Caco-2 (cell line): ENCODE results near the gene CD81. TPM values are rescaled to one million over a fixed set of nuclear protein-coding genes. Genes with fewer than 3 reads are reported as not detected.

Experiments used
- BruUV-seq: library from RNA; stranded (reverse); fragments of 400-500 nt; replicated peaks from 2 replicates; lab custom pipeline; 2021; lab: Mats Ljungman, UMichigan
- CTCF ChIA-PET: fragments of 300-600 bp; sonication (Branson Sonifier 250); formaldehyde crosslinking; loops from one replicate; lab custom pipeline; 2022; ENCODE audit warnings: antibody characterized with exemption; lab: Charles Lee
- POLR2A ChIA-PET: fragments of 300-600 bp; sonication (Branson Sonifier 250); formaldehyde crosslinking; loops from one replicate; lab custom pipeline; 2022; ENCODE audit warnings: antibody characterized with exemption; lab: Charles Lee
- DNase-seq, 2 experiments: peaks; one replicate each; pipeline versions ENCODE4 v3.0.0 to v3.0.0-alpha.2; 2020 to 2022
- H3K27me3 ChIP-seq: replicated peaks from 2 replicates; pipeline ENCODE4 v1.6.0; 2011; ENCODE audit warnings: low read length; ENCODE audit not compliant: control insufficient read depth, insufficient read depth
- H3K36me3 ChIP-seq: 2 replicates; pipeline ENCODE4 v1.5.1; 2011; ENCODE audit warnings: low read length; ENCODE audit not compliant: control insufficient read depth, insufficient read depth
- H3K4me1 ChIP-seq: fragments of 250-450 bp; sonication (Bioruptor Pico); 2 replicates; pipeline ENCODE4 v1.5.1; 2020; ENCODE audit warnings: mild to moderate bottlenecking
- H3K4me3 ChIP-seq: 2 replicates; pipeline ENCODE4 v1.5.1; 2011; ENCODE audit warnings: low read depth, mild to moderate bottlenecking, control low read depth, low read length
- H3K9me3 ChIP-seq: fragments of 250-450 bp; sonication (Bioruptor Pico); 2 replicates; pipeline ENCODE4 v1.5.1; 2020; ENCODE audit warnings: mild to moderate bottlenecking, moderate library complexity
- H3K27ac Mint-ChIP-seq: one replicate; pipeline ENCODE4 v1.8.0; 2022; ENCODE audit warnings: mixed read lengths; ENCODE audit not compliant: unreplicated experiment
- H3K27me3 Mint-ChIP-seq: one replicate; pipeline ENCODE4 v1.8.0; 2022; ENCODE audit warnings: mixed read lengths; ENCODE audit not compliant: insufficient read depth, unreplicated experiment
- H3K36me3 Mint-ChIP-seq: one replicate; pipeline ENCODE4 v1.8.0; 2022; ENCODE audit warnings: mild to moderate bottlenecking, mixed read lengths; ENCODE audit not compliant: insufficient read depth, unreplicated experiment
- H3K4me1 Mint-ChIP-seq: one replicate; pipeline ENCODE4 v1.8.0; 2022; ENCODE audit warnings: low read depth, mixed read lengths; ENCODE audit not compliant: unreplicated experiment
- H3K4me3 Mint-ChIP-seq: one replicate; pipeline ENCODE4 v1.8.0; 2022; ENCODE audit warnings: mild to moderate bottlenecking, moderate library complexity, mixed read lengths; ENCODE audit not compliant: unreplicated experiment
- H3K9me3 Mint-ChIP-seq: one replicate; pipeline ENCODE4 v1.8.0; 2022; ENCODE audit warnings: mixed read lengths; ENCODE audit not compliant: unreplicated experiment
- intact Hi-C: fragments of 100-400 bp; cut with micrococcal nuclease; formaldehyde crosslinking; loops from one replicate; pipeline ENCODE4 v1.10.0; 2022; ENCODE audit not compliant: unreplicated experiment
- total RNA-seq: library from RNA; stranded (reverse); gene quantifications from 2 replicates; pipeline ENCODE4 v1.2.3, GENCODE V29; 2022
- TF ChIP-seq, protein P1 (sequence below), 2 experiments: fragments of 200-600 bp in 1 of 2; IDR thresholded peaks; 1 replicate in 1 of 2; 2 replicates in 1 of 2; pipeline versions ENCODE4 v1.5.1 to v1.8.0; 2011 to 2022; ENCODE audit warnings: antibody characterized with exemption in 1 of 2, control low read depth in 1 of 2, inconsistent platforms in 1 of 2, low read depth in 1 of 2, low read length in 1 of 2, mild to moderate bottlenecking in 1 of 2, moderate library complexity in 1 of 2; ENCODE audit not compliant: insufficient read depth in 1 of 2, severe bottlenecking in 1 of 2, unreplicated experiment in 1 of 2

Gene CD81
- total RNA-seq, 1 experiment from 2014 or later: 412 TPM

DNA sequence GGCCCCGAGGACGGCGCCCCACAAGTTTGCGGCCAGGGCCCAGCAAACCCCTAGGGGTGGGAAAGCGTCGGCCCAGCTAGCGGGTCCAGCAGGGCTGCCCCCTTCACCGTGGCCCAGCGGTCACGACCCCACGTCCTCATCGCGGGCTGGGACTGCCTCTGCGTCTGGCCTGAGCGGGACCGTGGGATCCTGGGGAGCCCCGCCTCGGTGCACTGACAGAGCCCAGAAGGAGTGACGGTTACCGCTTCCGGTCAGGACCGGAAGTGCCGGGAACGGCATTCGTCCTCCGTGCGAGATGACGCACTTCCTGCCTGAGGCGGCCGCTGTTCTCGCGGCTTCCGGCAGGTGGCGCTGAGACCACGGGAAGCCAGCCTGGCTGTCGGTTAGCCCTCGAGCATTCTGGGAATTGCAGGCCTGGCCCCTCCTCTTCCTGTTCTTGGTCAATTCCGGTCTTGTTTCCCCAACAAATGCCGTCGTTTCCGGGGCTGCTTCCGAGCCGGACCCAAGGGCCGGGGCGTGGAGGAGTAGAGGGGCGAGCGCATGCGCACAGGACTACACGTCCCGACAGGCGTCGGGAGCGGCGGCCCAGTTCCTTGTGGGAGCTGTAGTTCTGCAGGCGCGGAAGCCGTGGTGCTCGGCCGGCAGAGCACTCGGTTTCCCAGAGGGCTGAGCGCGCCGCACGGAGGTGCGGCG is 23.1 kb downstream of the CD81 start, which contains the start of gene TSSC4:
Gene TSSC4, plus strand, starts transcription at position 682 of the 693 bp plus-strand sequence. CDS start 1,884 bp downstream, outside the sequence.
- BruUV-seq: no TSS peak
- DNase-seq: peak; percentile 99 to 100
- TF ChIP-seq, protein P1, sequence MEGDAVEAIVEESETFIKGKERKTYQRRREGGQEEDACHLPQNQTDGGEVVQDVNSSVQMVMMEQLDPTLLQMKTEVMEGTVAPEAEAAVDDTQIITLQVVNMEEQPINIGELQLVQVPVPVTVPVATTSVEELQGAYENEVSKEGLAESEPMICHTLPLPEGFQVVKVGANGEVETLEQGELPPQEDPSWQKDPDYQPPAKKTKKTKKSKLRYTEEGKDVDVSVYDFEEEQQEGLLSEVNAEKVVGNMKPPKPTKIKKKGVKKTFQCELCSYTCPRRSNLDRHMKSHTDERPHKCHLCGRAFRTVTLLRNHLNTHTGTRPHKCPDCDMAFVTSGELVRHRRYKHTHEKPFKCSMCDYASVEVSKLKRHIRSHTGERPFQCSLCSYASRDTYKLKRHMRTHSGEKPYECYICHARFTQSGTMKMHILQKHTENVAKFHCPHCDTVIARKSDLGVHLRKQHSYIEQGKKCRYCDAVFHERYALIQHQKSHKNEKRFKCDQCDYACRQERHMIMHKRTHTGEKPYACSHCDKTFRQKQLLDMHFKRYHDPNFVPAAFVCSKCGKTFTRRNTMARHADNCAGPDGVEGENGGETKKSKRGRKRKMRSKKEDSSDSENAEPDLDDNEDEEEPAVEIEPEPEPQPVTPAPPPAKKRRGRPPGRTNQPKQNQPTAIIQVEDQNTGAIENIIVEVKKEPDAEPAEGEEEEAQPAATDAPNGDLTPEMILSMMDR (IDR thresholded peaks at IDR 0.05; ENCODE audit: insufficient read depth in 1 of 2, low read depth in 1 of 2, low read length in 1 of 2, severe bottlenecking in 1 of 2, unreplicated experiment in 1 of 2): peak; percentile 94 to 97
- intact Hi-C loops: loop anchor here (1.0 to 5.0 kb wide), 4 partner anchors 19 to 198 kb away; no protein-coding TSS in a partner anchor
- no peaks in the 10 kb centered on the region for H3K36me3 ChIP-seq
- no peaks in the 10 kb centered on the region for H3K27me3 ChIP-seq
- Mint-ChIP-seq H3K27ac (peak within 1 kb of the TSS; percentile 92), H3K4me3 (peak within 1 kb of the TSS; percentile 89), H3K9me3 (no peaks in the 10 kb centered on the region), H3K4me1 (no peaks in the 10 kb centered on the region), H3K36me3 (peaks cover 61% of the 10 kb centered on the region), H3K27me3 (no peaks in the 10 kb centered on the region)
- ChIA-PET CTCF (interaction anchor here (0.6 to 2.2 kb wide), 18 partner anchors 8 to 592 kb away, joined by 3 to 18 read pairs (median 4); partner anchors contain the start of genes CD81 and NAP1L4), POLR2A (interaction anchor here (0.6 to 1.9 kb wide), 15 partner anchors 17 to 614 kb away, joined by 3 to 35 read pairs (median 4); partner anchors contain the start of genes CD81 and PHLDA2)
- H3K9me3 ChIP-seq: no peaks in the 10 kb centered on the region
- peak within 1 kb of the TSS; percentile 100 for H3K4me3 ChIP-seq
- peaks cover 14% of the 10 kb centered on the region for H3K4me1 ChIP-seq

DNA sequence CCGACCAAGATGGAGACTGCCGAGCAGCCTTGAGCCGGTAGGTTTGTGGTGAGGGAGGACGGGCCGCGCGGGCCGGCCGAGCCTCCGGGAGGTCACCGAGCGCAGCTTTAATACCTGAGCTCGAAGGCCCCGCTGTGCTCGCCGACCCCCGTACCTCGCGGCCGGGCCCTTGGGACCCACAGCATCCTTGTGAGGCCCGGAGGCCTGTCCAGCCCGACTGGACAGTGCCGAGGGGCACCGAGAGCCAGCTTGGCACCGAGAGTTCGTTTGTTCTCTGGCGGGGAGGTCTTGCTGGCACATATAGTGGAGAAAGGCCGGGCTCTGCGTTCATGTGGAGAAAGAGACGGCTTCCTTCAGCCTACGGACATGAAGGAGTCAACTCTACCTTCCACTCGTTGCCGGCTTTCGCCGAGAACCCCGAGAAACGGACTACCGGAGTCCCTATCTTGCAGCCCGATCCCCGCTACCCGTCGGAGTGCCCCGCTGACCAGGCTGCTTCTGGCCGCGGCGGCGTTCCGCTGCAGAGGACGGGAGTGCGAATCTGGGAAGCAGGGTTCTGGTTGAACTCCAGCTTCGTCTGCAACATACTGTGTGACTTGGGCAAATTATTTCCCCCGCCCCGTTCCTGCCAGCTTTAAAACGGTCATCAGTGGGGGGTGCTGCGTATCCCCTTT is 23.8 kb downstream of the CD81 start:
- Mint-ChIP-seq H3K4me1 (no peaks in the 10 kb centered on the region), H3K4me3 (peak overlapping the region; percentile 89), H3K36me3 (peaks cover 66% of the 10 kb centered on the region), H3K27me3 (no peaks in the 10 kb centered on the region), H3K9me3 (no peaks in the 10 kb centered on the region), H3K27ac (peak overlapping the region; percentile 92)
- Histone ChIP-seq H3K4me1 (peaks cover 14% of the 10 kb centered on the region), H3K9me3 (no peaks in the 10 kb centered on the region), H3K4me3 (peak overlapping the region; percentile 100), H3K27me3 (no peaks in the 10 kb centered on the region), H3K36me3 (no peaks in the 10 kb centered on the region)
- CTCF ChIA-PET: interaction anchor here (0.6 to 2.2 kb wide), 18 partner anchors 8 to 591 kb away, joined by 3 to 18 read pairs (median 4); partner anchors contain the start of genes CD81 and NAP1L4
- intact Hi-C loops: loop anchor here (1.0 to 5.0 kb wide), 4 partner anchors 18 to 199 kb away; no protein-coding TSS in a partner anchor
- TSS peak; percentile 58 for BruUV-seq
- DNase-seq: no peak
- POLR2A ChIA-PET: interaction anchor here (0.6 to 1.9 kb wide), 14 partner anchors 18 to 613 kb away, joined by 3 to 35 read pairs (median 4); partner anchors contain the start of genes CD81 and PHLDA2
- TF ChIP-seq, protein P1 (IDR thresholded peaks at IDR 0.05; ENCODE audit: insufficient read depth in 1 of 2, low read depth in 1 of 2, low read length in 1 of 2, severe bottlenecking in 1 of 2, unreplicated experiment in 1 of 2): no peak
